ENCODE measurements around the gene PUM1. TPM values are rescaled to one million over a fixed set of nuclear protein-coding genes. Genes with fewer than 3 reads are reported as not detected.

PUM1 gene
- total RNA-seq, 1 experiment from 2014 or later = 109 TPM

GRCh38 chr1:31102501-31102950, 37.0 kb upstream of the PUM1 start:
- ATAC-seq (peak; percentile 15; the same call in 1 of the 2 replicates), DNase-seq (ENCODE audit: low read depth, low spot score) (no peak)
- BruUV-seq (replicated peaks) = no TSS peak
- H3K4me3 ChIP-seq (ENCODE audit: low read depth in 2 of 2, low read length in 2 of 2) = no peak overlapping the region
- TF ChIP-seq CTCF (IDR thresholded peaks at IDR 0.05) (no peak), REST (IDR thresholded peaks at IDR 0.05; ENCODE audit: insufficient read depth in 1 of 2, low read depth in 2 of 2, low read length in 1 of 2) (no peak), SIN3A (IDR thresholded peaks at IDR 0.05; ENCODE audit: borderline replicate concordance, insufficient read depth, low read depth, low read length) (no peak), POLR2AphosphoS5 (IDR thresholded peaks at IDR 0.05; ENCODE audit: low read depth, low read length) (no peak), TCF7L2 (IDR thresholded peaks at IDR 0.05; ENCODE audit: low read depth, low read length) (no peak)
- CTCF ChIA-PET = no interaction called here
- H3K27me3 ChIP-seq (ENCODE audit: control insufficient read depth, insufficient read depth, low read length) = no peaks in the 10 kb centered on the region
- POLR2A ChIA-PET = no interaction called here
- no peak overlapping the region for H3K27ac ChIP-seq (ENCODE audit: low read length)
- H3K4me1 ChIP-seq (ENCODE audit: control insufficient read depth, insufficient read depth, low read length) = no peaks in the 10 kb centered on the region; the same call in 1 of the 2 replicates
- H3K9me3 ChIP-seq (ENCODE audit: control insufficient read depth, insufficient read depth, low read depth, low read length) = no peaks in the 10 kb centered on the region
- intact Hi-C loops (cut with micrococcal nuclease; ENCODE audit: unreplicated experiment) (no loop called here), in situ Hi-C loops (cut with HindIII; ENCODE audit: low pct_unique_long_range_greater_than_20kb, low sequenced_read_pairs) (no loop called here)
- H3K36me3 ChIP-seq (ENCODE audit: control insufficient read depth, insufficient read depth, low read length) = no peaks in the 10 kb centered on the region

GRCh38 chr1:31101147-31101502, 35.6 kb upstream of the PUM1 start:
- in situ Hi-C loops (cut with HindIII; ENCODE audit: low pct_unique_long_range_greater_than_20kb, low sequenced_read_pairs) = no loop called here
- H3K9me3 ChIP-seq (ENCODE audit: control insufficient read depth, insufficient read depth, low read depth, low read length) = no peaks in the 10 kb centered on the region
- no TSS peak for BruUV-seq (replicated peaks)
- CTCF ChIA-PET = interaction anchor here (0.6 kb wide), 1 partner anchor 27 kb away, joined by 3 read pairs; no protein-coding TSS in a partner anchor
- ATAC-seq (peak; percentile 38; the same call in 1 of the 2 replicates), DNase-seq (ENCODE audit: low read depth, low spot score) (no peak)
- intact Hi-C loops (cut with micrococcal nuclease; ENCODE audit: unreplicated experiment) = no loop called here
- H3K27me3 ChIP-seq (ENCODE audit: control insufficient read depth, insufficient read depth, low read length) = no peaks in the 10 kb centered on the region
- TF ChIP-seq CTCF (IDR thresholded peaks at IDR 0.05) = no peak
- TF ChIP-seq POLR2AphosphoS5 (IDR thresholded peaks at IDR 0.05; ENCODE audit: low read depth, low read length) = no peak
- TF ChIP-seq SIN3A (IDR thresholded peaks at IDR 0.05; ENCODE audit: borderline replicate concordance, insufficient read depth, low read depth, low read length) = no peak
- no peak for TF ChIP-seq TCF7L2 (IDR thresholded peaks at IDR 0.05; ENCODE audit: low read depth, low read length)
- no peaks in the 10 kb centered on the region; the same call in 1 of the 2 replicates for H3K4me1 ChIP-seq (ENCODE audit: control insufficient read depth, insufficient read depth, low read length)
- H3K36me3 ChIP-seq (ENCODE audit: control insufficient read depth, insufficient read depth, low read length) = no peaks in the 10 kb centered on the region
- H3K4me3 ChIP-seq (ENCODE audit: low read depth in 2 of 2, low read length in 2 of 2) = no peak overlapping the region
- H3K27ac ChIP-seq (ENCODE audit: low read length) = no peak overlapping the region
- POLR2A ChIA-PET = interaction anchor here (0.7 kb wide), 1 partner anchor 32 kb away, joined by 5 read pairs; no protein-coding TSS in a partner anchor

Measured in Panc1 (cell line).